GM23338 (cell line): ENCODE data around the gene SOX12. TPM values are rescaled to one million over a fixed set of nuclear protein-coding genes. Genes with fewer than 3 reads are reported as not detected.

Source experiments
- ATAC-seq: fragments of 200-7000 bp; cut with Tn5 transposase; 3 replicates; pipeline ENCODE4 v1.9.1; 2020
- DNase-seq: peaks from one replicate; pipeline ENCODE4 v3.0.0-alpha.2; 2015; ENCODE audit warnings: low spot score
- H2AFZ ChIP-seq: fragments of 200-600 bp; sonication (generic); 2 replicates; pipeline ENCODE4 v1.8.0; 2016; ENCODE audit warnings: antibody characterized with exemption, mild to moderate bottlenecking, moderate library complexity
- H3F3A ChIP-seq: fragments of 200-600 bp; sonication (generic); replicated peaks from 2 replicates; pipeline ENCODE4 v1.8.0; 2017; ENCODE audit warnings: antibody characterized with exemption, mixed run types, low read depth
- H3K27ac ChIP-seq: fragments of 200-600 bp; sonication (generic); 2 replicates; pipeline ENCODE4 v1.6.1; 2016; ENCODE audit warnings: low read depth
- H3K27me3 ChIP-seq: fragments of 200-600 bp; sonication (generic); 2 replicates; pipeline ENCODE4 v1.8.0; 2016; ENCODE audit warnings: mild to moderate bottlenecking, mixed run types, moderate library complexity; ENCODE audit not compliant: insufficient read depth
- H3K36me3 ChIP-seq: fragments of 200-600 bp; sonication (generic); 2 replicates; pipeline ENCODE4 v1.8.0; 2016; ENCODE audit warnings: mild to moderate bottlenecking; ENCODE audit not compliant: insufficient read depth
- H3K4me1 ChIP-seq: fragments of 200-600 bp; sonication (generic); 2 replicates; pipeline ENCODE4 v1.8.0; 2016; ENCODE audit warnings: mild to moderate bottlenecking, moderate library complexity; ENCODE audit not compliant: insufficient read depth
- H3K4me2 ChIP-seq: fragments of 200-600 bp; sonication (generic); 2 replicates; pipeline ENCODE4 v1.7.1; 2017; ENCODE audit warnings: mixed run types
- H3K4me3 ChIP-seq: fragments of 200-600 bp; sonication (generic); 2 replicates; pipeline ENCODE4 v1.6.1; 2016; ENCODE audit warnings: mixed run types
- H3K79me2 ChIP-seq: fragments of 200-600 bp; sonication (generic); replicated peaks from 2 replicates; pipeline ENCODE4 v1.8.0; 2017; ENCODE audit warnings: mild to moderate bottlenecking; ENCODE audit not compliant: insufficient read depth
- H3K9me2 ChIP-seq: fragments of 200-600 bp; sonication (generic); 2 replicates; pipeline ENCODE4 v1.8.0; 2017; ENCODE audit not compliant: insufficient read depth
- H4K20me1 ChIP-seq: fragments of 200-600 bp; sonication (generic); replicated peaks from 2 replicates; pipeline ENCODE4 v1.8.0; 2017; ENCODE audit warnings: mild to moderate bottlenecking; ENCODE audit not compliant: insufficient read depth
- H3K27ac Mint-ChIP-seq: 2 replicates; pipeline ENCODE4 v1.8.0; 2020; ENCODE audit warnings: inconsistent platforms, mild to moderate bottlenecking, moderate library complexity, mixed read lengths
- H3K27me3 Mint-ChIP-seq: 3 replicates; pipeline ENCODE4 v1.8.0; 2022; ENCODE audit warnings: low read depth, mild to moderate bottlenecking, moderate library complexity, mixed read lengths, inconsistent platforms; ENCODE audit not compliant: insufficient read depth, poor library complexity
- H3K36me3 Mint-ChIP-seq: 3 replicates; pipeline ENCODE4 v1.8.0; 2021; ENCODE audit warnings: low read depth, mild to moderate bottlenecking, inconsistent platforms, moderate library complexity, mixed read lengths
- H3K4me1 Mint-ChIP-seq: 3 replicates; pipeline ENCODE4 v1.8.0; 2020; ENCODE audit warnings: mild to moderate bottlenecking, inconsistent platforms, mixed read lengths
- H3K4me3 Mint-ChIP-seq: 3 replicates; pipeline ENCODE4 v1.8.0; 2021; ENCODE audit warnings: moderate library complexity, mild to moderate bottlenecking, inconsistent platforms, mixed read lengths
- H3K9me3 Mint-ChIP-seq: 3 replicates; pipeline ENCODE4 v1.8.0; 2020; ENCODE audit warnings: moderate library complexity, mild to moderate bottlenecking, inconsistent platforms, mixed read lengths
- EZH2phosphoT487 ChIP-seq: fragments of 200-600 bp; sonication (generic); IDR thresholded peaks from one replicate; pipeline ENCODE4 v1.8.1; 2018; ENCODE audit warnings: antibody characterized with exemption; ENCODE audit not compliant: unreplicated experiment
- JUNB ChIP-seq: IDR thresholded peaks from one replicate; pipeline ENCODE4 v1.6.1; 2016; ENCODE audit warnings: antibody characterized with exemption; ENCODE audit not compliant: unreplicated experiment
- NANOG ChIP-seq: IDR thresholded peaks from 2 replicates; pipeline ENCODE4 v1.6.1; 2016; ENCODE audit warnings: antibody characterized with exemption, borderline replicate concordance
- POLR2AphosphoS5 ChIP-seq: IDR thresholded peaks from 2 replicates; pipeline ENCODE4 v1.6.1; 2016; ENCODE audit warnings: antibody characterized with exemption, low read depth
- REST ChIP-seq: IDR thresholded peaks from one replicate; pipeline ENCODE4 v1.6.1; 2018; ENCODE audit warnings: antibody characterized with exemption; ENCODE audit not compliant: unreplicated experiment
- ZNF114 ChIP-seq: fragments of 250-450 bp; sonication (Bioruptor Pico); IDR thresholded peaks from 2 replicates; pipeline ENCODE4 v1.5.0; 2020; ENCODE audit warnings: mild to moderate bottlenecking, moderate library complexity
- polyA plus RNA-seq: library from polyadenylated mRNA; unstranded; fragments of >200 nt; fragmentation: Nextera tagmentation; extraction: Ambion mirVana; gene quantifications from 2 replicates; pipeline ENCODE4 v1.2.1, GENCODE V29; 2016
- total RNA-seq: library from RNA; depleted of rRNA; stranded (reverse); fragments of >200 nt; shearing (Covaris generic); gene quantifications from 2 replicates; pipeline ENCODE4 v1.2.3, GENCODE V29; 2014

The SOX12 gene
- total and polyA plus RNA-seq, 2 experiments from 2014 or later: 14.1 to 32.0 TPM

GRCh38 chr20:297098-297924 lies 28.0 kb upstream of the SOX12 start, which contains the start of gene ZCCHC3 (continued):
- TF ChIP-seq JUNB: no peak

GRCh38 chr20:297925-298775 lies 27.2 kb upstream of the SOX12 start:
- peak; percentile 51 for DNase-seq
- H3K4me1 Mint-ChIP-seq: peaks cover 40% of the 10 kb centered on the region
- H3K9me3 Mint-ChIP-seq: peaks cover 5% of the 10 kb centered on the region
- Histone ChIP-seq H3K4me1 (peaks cover 36% of the 10 kb centered on the region), H3K9me2 (0 out of 2 replicates have a peak, but pooled peaks cover 3% of the 10 kb centered on the region), H3K27me3 (peaks cover 26% of the 10 kb centered on the region), H4K20me1 (peaks cover 5% of the 10 kb centered on the region; the same call in 1 of the 2 replicates), H3K79me2 (peaks cover 41% of the 10 kb centered on the region), H3K4me3 (peak overlapping the region; percentile 97), H3F3A (peaks cover 33% of the 10 kb centered on the region), H3K36me3 (no peaks in the 10 kb centered on the region), H2AFZ (no peak overlapping the region), H3K4me2 (peak overlapping the region; percentile 81), H3K27ac (peak overlapping the region; percentile 87; the same call in 1 of the 2 replicates)
- no peak for TF ChIP-seq EZH2phosphoT487
- TF ChIP-seq POLR2AphosphoS5: 0 out of 2 replicates have a peak, but pooled peaks have one; percentile 57
- TF ChIP-seq NANOG: no peak
- ATAC-seq: no peak; the same call in 1 of the 3 replicates
- H3K27me3 Mint-ChIP-seq: peaks cover 32% of the 10 kb centered on the region
- H3K4me3 Mint-ChIP-seq: peak overlapping the region; percentile 98
- H3K36me3 Mint-ChIP-seq: peaks cover 44% of the 10 kb centered on the region
- H3K27ac Mint-ChIP-seq: peak overlapping the region; percentile 98

DNA sequence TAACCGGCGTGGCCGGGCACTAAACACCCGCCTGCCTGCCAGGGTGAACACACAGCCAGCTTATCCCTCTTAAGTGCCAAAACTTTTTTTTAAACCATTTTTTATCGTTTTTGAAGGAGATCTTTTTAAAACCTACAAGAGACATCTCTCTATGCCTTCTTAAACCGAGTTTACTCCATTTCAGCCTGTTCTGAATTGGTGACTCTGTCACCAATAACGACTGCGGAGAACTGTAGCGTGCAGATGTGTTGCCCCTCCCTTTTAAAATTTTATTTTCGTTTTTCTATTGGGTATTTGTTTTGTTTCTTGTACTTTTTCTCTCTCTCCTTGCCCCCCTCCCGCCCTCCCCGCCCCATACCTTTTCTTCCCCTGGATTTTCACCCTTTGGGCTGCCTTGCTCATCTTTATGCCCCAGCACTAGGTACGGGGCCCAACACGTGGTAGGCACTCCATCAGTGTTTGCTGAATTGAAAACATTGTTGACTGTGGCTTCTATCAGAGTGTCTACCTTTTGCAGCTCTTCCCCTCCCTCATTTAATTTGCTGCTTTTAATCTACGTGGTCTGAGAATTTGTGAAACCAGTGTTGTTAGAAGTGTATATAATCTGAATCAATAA lies 26.5 kb upstream of the SOX12 start:
- H3K27me3 Mint-ChIP-seq: peaks cover 32% of the 10 kb centered on the region
- H3K9me3 Mint-ChIP-seq: peaks cover 5% of the 10 kb centered on the region
- DNase-seq (no peak), ATAC-seq (no peak)
- Histone ChIP-seq H3K4me2 (peak overlapping the region; percentile 81), H3K9me2 (0 out of 2 replicates have a peak, but pooled peaks cover 3% of the 10 kb centered on the region), H2AFZ (no peak overlapping the region), H3K4me1 (peaks cover 36% of the 10 kb centered on the region), H3F3A (peaks cover 33% of the 10 kb centered on the region), H3K27ac (no peak overlapping the region; the same call in 1 of the 2 replicates), H3K36me3 (no peaks in the 10 kb centered on the region), H3K27me3 (peaks cover 22% of the 10 kb centered on the region), H3K4me3 (peak overlapping the region; percentile 97), H3K79me2 (peaks cover 41% of the 10 kb centered on the region), H4K20me1 (peaks cover 5% of the 10 kb centered on the region; the same call in 1 of the 2 replicates)
- peaks cover 48% of the 10 kb centered on the region for H3K36me3 Mint-ChIP-seq
- peak overlapping the region; percentile 98 for H3K27ac Mint-ChIP-seq
- H3K4me3 Mint-ChIP-seq: peak overlapping the region; percentile 98
- peaks cover 42% of the 10 kb centered on the region for H3K4me1 Mint-ChIP-seq
- no peak for TF ChIP-seq REST
- TF ChIP-seq NANOG: no peak
- TF ChIP-seq ZNF114: no peak
- no peak for TF ChIP-seq JUNB
